Nephron progenitor cell (in vitro differentiated cells): ENCODE measurements around the gene MTG2.

Source experiments
- DNase-seq: peaks from one replicate; pipeline ENCODE4 v3.0.0; 2021
- H3K27ac Mint-ChIP-seq: 2 replicates; pipeline ENCODE4 v1.8.0; 2021; ENCODE audit warnings: mild to moderate bottlenecking, moderate library complexity, mixed read lengths
- H3K27me3 Mint-ChIP-seq: 2 replicates; pipeline ENCODE4 v1.8.0; 2021; ENCODE audit warnings: mild to moderate bottlenecking, low read depth, mixed read lengths; ENCODE audit not compliant: poor library complexity
- H3K36me3 Mint-ChIP-seq: 2 replicates; pipeline ENCODE4 v1.8.0; 2021; ENCODE audit warnings: low read depth, mixed read lengths
- H3K4me1 Mint-ChIP-seq: 2 replicates; pipeline ENCODE4 v1.8.0; 2021; ENCODE audit warnings: mixed read lengths
- H3K4me3 Mint-ChIP-seq: 2 replicates; pipeline ENCODE4 v1.8.0; 2021; ENCODE audit warnings: mild to moderate bottlenecking, moderate library complexity, mixed read lengths
- H3K9me3 Mint-ChIP-seq: 2 replicates; pipeline ENCODE4 v1.8.0; 2021; ENCODE audit warnings: mild to moderate bottlenecking, moderate library complexity, mixed read lengths
- TF ChIP-seq, protein P1 (sequence below): fragments of 200-600 bp; sonication (generic); IDR thresholded peaks from 2 replicates; pipeline ENCODE4 v1.5.0; 2021; ENCODE audit warnings: antibody characterized with exemption

MTG2 gene

DNA sequence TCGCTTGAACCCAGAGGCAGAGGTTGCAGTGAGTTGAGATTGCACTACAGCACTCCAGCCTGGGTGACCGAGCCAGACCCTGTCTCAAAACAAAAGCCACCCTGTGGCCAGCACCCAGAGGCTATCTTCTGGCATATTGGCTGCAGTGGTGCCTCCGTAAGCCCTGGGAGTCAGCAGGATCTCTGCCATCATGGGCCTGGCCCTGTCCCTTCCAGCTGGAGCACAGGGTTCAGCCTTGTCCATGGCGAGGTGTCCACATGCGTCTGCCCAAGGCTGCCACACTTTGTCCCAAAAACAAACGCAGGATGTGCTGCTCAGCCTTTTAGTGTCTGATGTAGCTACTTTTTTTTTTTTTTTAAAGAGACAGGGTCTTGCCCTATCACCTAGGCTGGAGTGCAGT lies 15.4 kb upstream of the MTG2 start:
- TF ChIP-seq, protein P1, sequence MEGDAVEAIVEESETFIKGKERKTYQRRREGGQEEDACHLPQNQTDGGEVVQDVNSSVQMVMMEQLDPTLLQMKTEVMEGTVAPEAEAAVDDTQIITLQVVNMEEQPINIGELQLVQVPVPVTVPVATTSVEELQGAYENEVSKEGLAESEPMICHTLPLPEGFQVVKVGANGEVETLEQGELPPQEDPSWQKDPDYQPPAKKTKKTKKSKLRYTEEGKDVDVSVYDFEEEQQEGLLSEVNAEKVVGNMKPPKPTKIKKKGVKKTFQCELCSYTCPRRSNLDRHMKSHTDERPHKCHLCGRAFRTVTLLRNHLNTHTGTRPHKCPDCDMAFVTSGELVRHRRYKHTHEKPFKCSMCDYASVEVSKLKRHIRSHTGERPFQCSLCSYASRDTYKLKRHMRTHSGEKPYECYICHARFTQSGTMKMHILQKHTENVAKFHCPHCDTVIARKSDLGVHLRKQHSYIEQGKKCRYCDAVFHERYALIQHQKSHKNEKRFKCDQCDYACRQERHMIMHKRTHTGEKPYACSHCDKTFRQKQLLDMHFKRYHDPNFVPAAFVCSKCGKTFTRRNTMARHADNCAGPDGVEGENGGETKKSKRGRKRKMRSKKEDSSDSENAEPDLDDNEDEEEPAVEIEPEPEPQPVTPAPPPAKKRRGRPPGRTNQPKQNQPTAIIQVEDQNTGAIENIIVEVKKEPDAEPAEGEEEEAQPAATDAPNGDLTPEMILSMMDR, result no peak
- H3K27ac Mint-ChIP-seq, result no peak overlapping the region
- peaks cover 38% of the 10 kb centered on the region for H3K36me3 Mint-ChIP-seq
- H3K27me3 Mint-ChIP-seq, result no peaks in the 10 kb centered on the region
- H3K9me3 Mint-ChIP-seq, result no peaks in the 10 kb centered on the region
- no peak for DNase-seq
- no peaks in the 10 kb centered on the region for H3K4me1 Mint-ChIP-seq
- no peak overlapping the region for H3K4me3 Mint-ChIP-seq

DNA sequence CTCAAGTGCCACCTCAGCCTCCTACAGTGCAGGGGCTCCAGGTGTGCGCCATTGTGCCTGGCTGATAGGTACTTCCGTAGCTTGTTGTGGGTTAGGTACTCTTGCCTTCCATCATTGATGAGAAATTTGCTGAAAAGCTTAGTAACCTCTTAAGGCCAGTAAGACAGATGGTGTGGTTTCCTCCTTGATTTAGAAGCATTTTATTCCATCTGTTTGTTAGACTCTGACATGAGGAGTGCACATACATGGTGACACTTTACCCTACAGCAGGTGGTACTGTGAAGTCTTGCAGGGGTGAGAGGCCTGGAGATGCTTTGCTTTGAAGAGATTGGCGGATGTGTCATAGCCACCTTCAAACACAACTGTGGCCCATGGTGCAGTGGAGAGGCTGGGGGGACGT lies 14.8 kb upstream of the MTG2 start:
- no peak for DNase-seq
- peaks cover 38% of the 10 kb centered on the region for H3K36me3 Mint-ChIP-seq
- no peak overlapping the region for H3K4me3 Mint-ChIP-seq
- H3K4me1 Mint-ChIP-seq, result no peaks in the 10 kb centered on the region
- H3K9me3 Mint-ChIP-seq, result no peaks in the 10 kb centered on the region
- no peak overlapping the region for H3K27ac Mint-ChIP-seq
- H3K27me3 Mint-ChIP-seq, result no peaks in the 10 kb centered on the region
- TF ChIP-seq, protein P1, result no peak

DNA sequence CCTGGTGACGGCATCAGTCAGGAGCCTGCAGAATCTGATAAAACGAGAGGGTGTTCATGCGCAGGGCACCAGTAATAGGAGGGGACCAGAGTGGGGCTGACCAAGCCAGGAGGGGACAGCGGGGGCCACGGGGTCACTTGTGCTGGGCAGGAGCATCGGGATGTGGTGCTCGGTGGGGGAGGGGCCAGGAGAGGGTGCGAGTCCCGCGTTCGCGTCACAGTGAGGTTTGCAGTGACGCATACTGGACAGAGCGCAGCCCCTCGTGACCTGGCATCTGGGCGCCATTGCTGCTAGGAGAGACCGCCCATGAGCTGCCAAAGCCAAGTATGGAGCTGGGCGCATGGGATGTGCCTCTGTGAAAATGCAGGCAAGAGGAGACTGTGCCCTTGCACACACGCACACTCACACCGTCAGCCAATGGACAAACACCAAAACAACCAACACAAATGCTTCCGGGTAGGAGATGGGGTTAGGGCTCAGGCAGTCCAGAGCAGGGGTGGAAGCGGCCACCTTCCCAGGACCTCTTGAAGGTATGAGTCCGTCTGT lies 13.9 kb upstream of the MTG2 start:
- H3K4me3 Mint-ChIP-seq, result no peak overlapping the region
- no peak for DNase-seq
- H3K27ac Mint-ChIP-seq, result no peak overlapping the region
- no peaks in the 10 kb centered on the region for H3K9me3 Mint-ChIP-seq
- H3K4me1 Mint-ChIP-seq, result no peaks in the 10 kb centered on the region
- H3K27me3 Mint-ChIP-seq, result no peaks in the 10 kb centered on the region
- TF ChIP-seq, protein P1, result no peak
- H3K36me3 Mint-ChIP-seq, result peaks cover 39% of the 10 kb centered on the region

- no peak overlapping the region for H3K27ac Mint-ChIP-seq
- no peak for DNase-seq
- no peaks in the 10 kb centered on the region for H3K9me3 Mint-ChIP-seq
- H3K4me3 Mint-ChIP-seq, result no peak overlapping the region
- H3K36me3 Mint-ChIP-seq, result peaks cover 43% of the 10 kb centered on the region
- no peaks in the 10 kb centered on the region for H3K4me1 Mint-ChIP-seq
- peaks cover 3% of the 10 kb centered on the region for H3K27me3 Mint-ChIP-seq
- TF ChIP-seq, protein P1, result no peak
These were observed 12.3 kb upstream of the MTG2 start for GRCh38 chr20:62170536-62170935.

- no peak overlapping the region for H3K4me3 Mint-ChIP-seq
- TF ChIP-seq, protein P1, result no peak
- H3K27me3 Mint-ChIP-seq, result peaks cover 3% of the 10 kb centered on the region
- H3K27ac Mint-ChIP-seq, result peak overlapping the region; percentile 62
- no peaks in the 10 kb centered on the region for H3K4me1 Mint-ChIP-seq
- no peaks in the 10 kb centered on the region for H3K9me3 Mint-ChIP-seq
- peaks cover 39% of the 10 kb centered on the region for H3K36me3 Mint-ChIP-seq
- no peak for DNase-seq
These were observed 11.6 kb upstream of the MTG2 start for GRCh38 chr20:62171245-62171644.

DNA sequence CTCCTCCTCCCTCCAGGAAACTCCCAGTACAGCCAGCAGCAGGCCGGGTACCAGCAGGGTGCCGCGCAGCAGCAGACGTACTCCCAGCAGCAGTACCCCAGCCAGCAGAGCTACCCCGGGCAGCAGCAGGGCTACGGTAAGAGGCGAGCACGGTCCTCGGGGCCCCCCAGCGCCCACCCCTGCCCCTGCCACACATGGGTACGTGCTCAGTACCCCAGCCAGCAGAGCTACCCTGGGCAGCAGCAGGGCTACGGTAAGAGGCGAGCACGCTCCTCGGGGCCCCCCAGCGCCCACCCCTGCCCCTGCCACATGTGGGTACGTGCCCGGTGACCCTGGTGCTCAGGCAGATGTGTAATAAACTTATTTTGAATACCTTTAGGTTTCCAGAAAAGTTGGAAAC lies 10.2 kb upstream of the MTG2 start:
- no peak for DNase-seq
- Mint-ChIP-seq H3K27ac (no peak overlapping the region), H3K4me3 (no peak overlapping the region), H3K9me3 (no peaks in the 10 kb centered on the region), H3K36me3 (peaks cover 46% of the 10 kb centered on the region), H3K4me1 (no peaks in the 10 kb centered on the region), H3K27me3 (peaks cover 9% of the 10 kb centered on the region)
- TF ChIP-seq, protein P1, result no peak
